ENCODE measurements around the gene CFAP97. TPM values are rescaled to one million over a fixed set of nuclear protein-coding genes. Genes with fewer than 3 reads are reported as not detected.

CFAP97 gene
- total RNA-seq, 1 donor from 2014 or later = 54.0 TPM

DNA sequence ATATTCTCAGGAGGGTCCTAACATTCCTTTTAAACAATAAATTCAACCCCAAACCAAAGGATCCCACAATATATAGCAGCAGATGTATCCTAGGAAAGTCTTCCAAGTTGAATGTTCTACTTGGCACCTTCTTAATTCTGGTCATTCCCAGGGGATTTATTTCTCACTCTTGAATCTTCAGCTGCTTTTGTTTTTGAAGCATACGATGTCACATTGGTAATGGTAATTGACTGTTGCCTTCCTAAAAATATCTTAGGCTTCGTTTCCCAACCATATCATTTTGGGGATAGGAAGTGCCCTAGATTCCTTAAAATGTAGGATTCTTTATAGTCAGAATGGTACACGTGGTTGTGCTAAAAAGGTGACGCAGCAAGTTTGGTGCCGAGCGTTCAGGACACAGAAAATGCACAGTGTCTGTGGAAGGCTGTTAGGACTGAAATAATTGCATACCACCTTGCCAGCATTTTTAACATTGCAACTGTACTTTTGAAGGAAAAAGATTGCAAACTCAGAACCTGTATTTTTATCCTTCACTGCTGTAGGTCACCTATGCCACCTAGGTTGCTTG is 13.7 kb upstream of the CFAP97 start:
- no peak for DNase-seq (ENCODE audit: extremely low spot score, unreplicated experiment)
- Mint-ChIP-seq H3K4me1 (ENCODE audit: unreplicated experiment) (peaks cover 44% of the 10 kb centered on the region), H3K27ac (ENCODE audit: unreplicated experiment) (no peak overlapping the region), H3K36me3 (ENCODE audit: unreplicated experiment) (peaks cover 1% of the 10 kb centered on the region), H3K27me3 (ENCODE audit: unreplicated experiment) (no peaks in the 10 kb centered on the region), H3K4me3 (ENCODE audit: unreplicated experiment) (no peak overlapping the region), H3K9me3 (ENCODE audit: unreplicated experiment) (no peaks in the 10 kb centered on the region)
- TF ChIP-seq, protein P1, sequence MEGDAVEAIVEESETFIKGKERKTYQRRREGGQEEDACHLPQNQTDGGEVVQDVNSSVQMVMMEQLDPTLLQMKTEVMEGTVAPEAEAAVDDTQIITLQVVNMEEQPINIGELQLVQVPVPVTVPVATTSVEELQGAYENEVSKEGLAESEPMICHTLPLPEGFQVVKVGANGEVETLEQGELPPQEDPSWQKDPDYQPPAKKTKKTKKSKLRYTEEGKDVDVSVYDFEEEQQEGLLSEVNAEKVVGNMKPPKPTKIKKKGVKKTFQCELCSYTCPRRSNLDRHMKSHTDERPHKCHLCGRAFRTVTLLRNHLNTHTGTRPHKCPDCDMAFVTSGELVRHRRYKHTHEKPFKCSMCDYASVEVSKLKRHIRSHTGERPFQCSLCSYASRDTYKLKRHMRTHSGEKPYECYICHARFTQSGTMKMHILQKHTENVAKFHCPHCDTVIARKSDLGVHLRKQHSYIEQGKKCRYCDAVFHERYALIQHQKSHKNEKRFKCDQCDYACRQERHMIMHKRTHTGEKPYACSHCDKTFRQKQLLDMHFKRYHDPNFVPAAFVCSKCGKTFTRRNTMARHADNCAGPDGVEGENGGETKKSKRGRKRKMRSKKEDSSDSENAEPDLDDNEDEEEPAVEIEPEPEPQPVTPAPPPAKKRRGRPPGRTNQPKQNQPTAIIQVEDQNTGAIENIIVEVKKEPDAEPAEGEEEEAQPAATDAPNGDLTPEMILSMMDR (IDR thresholded peaks at IDR 0.05) = no peak

DNA sequence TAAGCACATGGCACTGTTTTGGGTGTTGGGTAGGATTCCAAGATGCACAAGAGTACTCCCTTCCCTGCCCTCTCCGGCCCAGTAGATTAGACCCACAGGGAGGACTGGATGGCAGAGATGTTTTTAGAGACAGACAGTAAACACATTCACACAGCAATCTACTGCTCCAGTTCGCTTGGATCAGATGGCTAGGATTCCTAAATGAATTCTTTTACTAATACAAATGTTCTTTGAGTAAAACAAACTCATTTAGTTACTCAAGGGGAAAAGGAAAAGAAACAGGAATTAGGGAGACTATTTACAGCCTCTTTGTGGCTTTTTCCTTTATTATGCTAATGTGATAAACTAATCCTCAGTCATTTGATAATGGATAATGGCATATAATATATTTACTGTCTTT is 11.5 kb upstream of the CFAP97 start:
- H3K27me3 Mint-ChIP-seq (ENCODE audit: unreplicated experiment) = no peaks in the 10 kb centered on the region
- no peaks in the 10 kb centered on the region for H3K9me3 Mint-ChIP-seq (ENCODE audit: unreplicated experiment)
- peaks cover 51% of the 10 kb centered on the region for H3K4me1 Mint-ChIP-seq (ENCODE audit: unreplicated experiment)
- no peak for DNase-seq (ENCODE audit: extremely low spot score, unreplicated experiment)
- H3K36me3 Mint-ChIP-seq (ENCODE audit: unreplicated experiment) = peaks cover 1% of the 10 kb centered on the region
- H3K4me3 Mint-ChIP-seq (ENCODE audit: unreplicated experiment) = no peak overlapping the region
- TF ChIP-seq, protein P1 (IDR thresholded peaks at IDR 0.05) = no peak
- peak overlapping the region; percentile 57 for H3K27ac Mint-ChIP-seq (ENCODE audit: unreplicated experiment)

DNA sequence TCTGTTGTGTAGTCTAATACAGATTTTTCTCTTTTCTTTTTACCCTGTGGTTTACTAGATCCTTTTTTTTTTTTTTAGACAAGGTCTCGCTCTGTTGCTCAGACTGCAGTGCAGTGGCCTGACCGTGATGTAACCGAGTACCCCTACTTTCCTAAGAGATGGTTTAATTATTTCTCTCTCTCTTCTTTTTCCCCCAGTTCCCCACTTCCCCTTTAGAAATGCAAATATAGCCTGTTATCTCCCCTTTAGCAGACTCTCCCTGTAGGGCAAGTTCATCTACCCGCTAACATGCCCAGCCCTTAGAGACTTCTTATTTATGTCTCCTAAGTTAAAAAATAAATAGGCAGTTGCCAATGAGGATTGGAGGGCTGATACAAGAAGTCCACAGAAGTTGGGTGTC is 10.1 kb upstream of the CFAP97 start:
- Mint-ChIP-seq H3K27me3 (ENCODE audit: unreplicated experiment) (no peaks in the 10 kb centered on the region), H3K36me3 (ENCODE audit: unreplicated experiment) (peaks cover 1% of the 10 kb centered on the region), H3K4me3 (ENCODE audit: unreplicated experiment) (no peak overlapping the region), H3K4me1 (ENCODE audit: unreplicated experiment) (peaks cover 45% of the 10 kb centered on the region), H3K9me3 (ENCODE audit: unreplicated experiment) (no peaks in the 10 kb centered on the region), H3K27ac (ENCODE audit: unreplicated experiment) (peak overlapping the region; percentile 28)
- no peak for DNase-seq (ENCODE audit: extremely low spot score, unreplicated experiment)
- TF ChIP-seq, protein P1 (IDR thresholded peaks at IDR 0.05) = no peak

DNA sequence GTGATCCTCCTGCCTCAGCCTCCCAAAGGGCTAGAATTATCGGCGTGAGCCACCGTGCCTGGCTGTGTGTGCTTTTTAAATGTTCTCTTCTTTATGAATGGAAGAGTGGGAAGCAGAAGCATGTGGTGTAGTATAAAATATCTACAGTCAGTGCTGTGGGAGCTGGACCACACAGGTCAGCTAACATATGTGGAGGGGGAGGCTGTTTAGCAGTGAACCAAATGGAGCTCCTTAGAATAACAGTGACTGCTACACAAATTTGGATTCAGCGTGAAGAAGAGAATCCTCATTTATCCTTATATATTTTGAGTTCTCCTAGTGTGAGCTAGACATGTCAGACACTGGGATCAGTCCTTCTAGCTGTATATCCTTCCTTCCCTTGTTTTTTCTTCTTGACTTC is 8.8 kb upstream of the CFAP97 start:
- TF ChIP-seq, protein P1 (IDR thresholded peaks at IDR 0.05) = no peak
- Mint-ChIP-seq H3K9me3 (ENCODE audit: unreplicated experiment) (no peaks in the 10 kb centered on the region), H3K27me3 (ENCODE audit: unreplicated experiment) (no peaks in the 10 kb centered on the region), H3K4me3 (ENCODE audit: unreplicated experiment) (peak overlapping the region; percentile 35), H3K36me3 (ENCODE audit: unreplicated experiment) (peaks cover 1% of the 10 kb centered on the region), H3K27ac (ENCODE audit: unreplicated experiment) (peak overlapping the region; percentile 23), H3K4me1 (ENCODE audit: unreplicated experiment) (peaks cover 50% of the 10 kb centered on the region)
- DNase-seq (ENCODE audit: extremely low spot score, unreplicated experiment) = no peak

DNA sequence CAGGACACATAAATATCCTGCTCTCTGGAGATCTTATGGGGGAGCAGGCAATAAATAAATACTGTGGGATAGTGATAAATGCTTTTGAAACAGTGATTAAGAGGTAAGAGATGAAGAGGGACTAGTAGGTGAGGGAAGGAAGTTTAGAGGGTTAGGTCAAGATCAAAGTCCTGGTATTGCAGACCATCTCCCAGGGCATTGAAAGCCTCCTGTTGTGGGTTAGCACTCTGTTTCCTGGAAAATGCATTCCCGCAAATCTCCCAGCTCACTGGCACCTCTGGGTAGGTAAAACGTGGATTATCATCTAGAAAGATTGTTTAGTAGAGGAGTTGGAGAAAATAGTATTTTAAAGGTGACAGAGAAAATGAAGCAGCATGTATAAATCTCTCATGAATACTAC is 7.8 kb upstream of the CFAP97 start:
- Mint-ChIP-seq H3K4me3 (ENCODE audit: unreplicated experiment) (peak overlapping the region; percentile 93), H3K27me3 (ENCODE audit: unreplicated experiment) (no peaks in the 10 kb centered on the region), H3K27ac (ENCODE audit: unreplicated experiment) (peak overlapping the region; percentile 94), H3K36me3 (ENCODE audit: unreplicated experiment) (peaks cover 1% of the 10 kb centered on the region), H3K4me1 (ENCODE audit: unreplicated experiment) (peaks cover 48% of the 10 kb centered on the region), H3K9me3 (ENCODE audit: unreplicated experiment) (no peaks in the 10 kb centered on the region)
- no peak for DNase-seq (ENCODE audit: extremely low spot score, unreplicated experiment)
- TF ChIP-seq, protein P1 (IDR thresholded peaks at IDR 0.05) = no peak

Measured in osteocyte (in vitro differentiated cells).